Activated naive CD4-positive, alpha-beta T cell (primary cell): ENCODE measurements around the gene RAPGEF5.

Experiments
- DNase-seq, 4 experiments: peaks; one replicate each; lab custom pipeline; 2025; lab: John Stamatoyannopoulos, UW

The RAPGEF5 gene

GRCh38 chr7:22348379-22348778 lies 8.6 kb downstream of the RAPGEF5 start:
- no peak for DNase-seq

DNA sequence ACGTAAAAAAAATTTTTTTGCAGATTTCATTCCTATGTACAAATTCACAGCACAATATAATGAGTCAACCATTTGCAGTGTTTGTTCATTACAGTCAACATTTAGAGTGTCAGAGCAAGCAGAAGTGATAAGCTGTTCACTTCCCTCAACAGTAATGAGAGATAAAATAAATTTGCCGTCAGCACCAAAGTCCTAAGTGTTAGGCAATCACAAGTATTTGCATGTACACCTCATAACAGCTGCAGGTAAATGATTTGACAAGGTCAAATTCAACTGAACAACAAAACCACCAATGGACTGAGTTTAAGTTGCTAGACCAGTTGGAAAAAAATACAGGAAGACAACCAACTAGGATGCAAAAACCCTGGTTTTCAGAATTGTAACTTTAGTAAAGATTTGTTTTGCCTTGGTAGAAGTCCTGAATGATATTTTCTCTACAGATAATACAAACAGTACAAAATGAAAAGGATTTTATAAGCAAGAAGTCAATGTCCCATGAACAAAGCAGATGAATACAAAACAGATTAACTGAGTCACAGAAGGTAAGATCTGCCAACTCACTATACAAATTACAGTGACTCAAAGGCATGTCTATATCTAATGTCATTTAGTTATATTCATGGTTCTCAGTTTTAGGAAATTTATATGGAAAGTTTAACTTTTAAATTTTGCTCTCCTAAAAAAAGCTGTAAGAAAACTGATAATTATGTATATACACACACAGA lies 10.4 kb downstream of the RAPGEF5 start:
- no peak for DNase-seq

DNA sequence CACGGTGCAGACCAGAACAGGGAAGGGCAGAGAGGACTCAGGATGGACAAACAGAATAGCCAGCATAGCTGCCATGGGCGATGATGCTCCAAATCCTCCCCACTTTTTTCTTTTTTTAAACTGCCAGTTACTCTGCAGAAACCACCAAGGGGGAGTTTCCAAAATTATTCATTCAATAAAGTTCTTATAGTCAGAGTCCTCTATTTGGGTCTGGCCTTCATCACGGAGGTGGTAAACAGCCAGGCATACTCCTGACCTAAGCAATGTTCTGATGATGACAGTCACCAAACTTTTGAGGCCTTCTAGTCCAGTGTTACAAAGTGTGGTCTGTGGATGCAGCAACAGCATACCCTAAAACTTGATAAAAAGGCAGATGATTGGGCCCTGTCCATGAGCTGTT lies 12.3 kb downstream of the RAPGEF5 start:
- DNase-seq = no peak

DNA sequence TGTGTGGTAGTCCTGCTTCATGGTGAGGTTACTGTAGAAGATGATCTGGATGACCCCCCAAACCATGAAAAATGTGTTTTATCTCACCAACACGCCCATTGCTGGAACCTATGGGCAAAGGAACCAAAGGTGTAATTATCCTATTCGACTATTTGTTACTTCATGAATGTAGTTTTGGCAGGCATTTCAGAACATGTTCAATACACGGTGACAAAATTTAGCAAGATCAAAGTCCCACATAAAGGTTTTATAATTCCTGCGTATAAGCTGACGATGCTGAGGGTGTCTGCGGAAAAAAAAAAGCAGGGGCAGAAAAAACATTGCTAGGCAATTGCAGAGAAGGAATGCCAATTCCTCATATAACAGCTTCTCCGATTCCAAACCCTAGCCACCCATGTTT lies 13.3 kb downstream of the RAPGEF5 start:
- no peak for DNase-seq

- DNase-seq = no peak
Observed at GRCh38 chr7:22343071-22343470, 13.9 kb downstream of the RAPGEF5 start.

- no peak for DNase-seq
Observed at GRCh38 chr7:22339725-22340390, 17.1 kb downstream of the RAPGEF5 start.

DNA sequence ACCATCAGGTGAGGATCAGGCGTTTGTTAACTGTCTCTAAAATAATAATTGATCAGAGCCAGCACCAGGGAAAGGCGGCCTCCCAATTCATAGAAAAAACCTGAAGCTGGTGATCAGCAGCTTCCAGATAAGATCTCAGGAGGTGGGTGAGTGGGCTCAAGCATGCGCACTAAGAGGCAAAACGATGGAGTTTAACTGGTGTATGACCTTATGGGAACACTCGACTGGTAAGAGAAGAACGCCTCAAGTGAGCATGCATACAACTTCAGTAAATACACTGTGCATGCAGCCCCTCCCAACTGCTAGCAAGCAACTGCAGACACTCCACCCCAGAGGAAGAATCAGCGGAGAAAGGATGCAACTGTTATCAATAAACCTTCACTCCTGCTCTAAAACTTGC lies 18.1 kb downstream of the RAPGEF5 start:
- DNase-seq = no peak

GRCh38 chr7:22338411-22338810 lies 18.5 kb downstream of the RAPGEF5 start:
- DNase-seq = no peak

DNA sequence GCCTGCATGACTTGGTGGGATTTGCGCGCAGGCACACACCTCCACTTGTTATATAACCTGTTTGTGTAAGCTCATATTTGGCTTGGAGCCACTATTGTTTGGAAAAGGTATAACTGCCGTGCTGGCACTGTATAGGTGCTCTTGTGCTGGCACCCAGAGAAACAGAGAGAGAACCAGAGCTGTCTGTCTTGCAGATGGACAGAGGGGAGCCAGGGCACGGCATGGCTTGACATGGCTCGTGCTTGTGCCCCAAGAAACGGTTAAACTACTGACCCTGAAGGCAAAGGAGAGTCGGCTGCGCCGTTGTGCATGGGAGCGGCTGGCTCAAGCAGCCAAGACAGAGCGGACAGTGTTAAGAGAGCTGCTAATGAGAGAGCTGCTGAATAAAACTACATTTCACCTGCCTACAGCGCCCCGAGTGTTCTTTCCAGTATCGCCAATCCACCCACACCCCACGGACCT lies 23.2 kb downstream of the RAPGEF5 start:
- DNase-seq = no peak

GRCh38 chr7:22332461-22332870 lies 24.5 kb downstream of the RAPGEF5 start:
- DNase-seq = no peak

DNA sequence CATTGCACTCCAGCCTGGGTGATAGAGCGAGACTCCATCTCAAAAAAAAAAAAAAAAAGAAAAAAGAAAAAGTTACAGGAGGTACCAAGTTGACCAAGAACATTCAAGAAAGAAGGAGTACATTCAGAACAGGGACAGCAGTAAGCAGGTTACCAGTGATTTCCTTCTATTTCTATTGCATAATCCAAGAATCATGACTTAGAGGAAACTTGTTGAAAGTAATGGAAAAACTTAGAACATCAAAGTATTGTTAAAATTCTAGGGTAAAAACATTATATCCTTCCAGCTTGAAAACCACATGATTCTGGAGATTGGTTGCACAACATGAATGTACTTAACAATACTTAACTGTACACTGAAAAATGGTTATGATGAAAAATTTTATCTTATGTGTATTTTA lies 25.2 kb downstream of the RAPGEF5 start:
- DNase-seq = no peak

GRCh38 chr7:22330903-22331302 lies 26.1 kb downstream of the RAPGEF5 start:
- no peak for DNase-seq

- DNase-seq = no peak
Observed at GRCh38 chr7:22329816-22330524, 27.0 kb downstream of the RAPGEF5 start.

GRCh38 chr7:22326181-22326580 lies 30.8 kb downstream of the RAPGEF5 start:
- no peak for DNase-seq

DNA sequence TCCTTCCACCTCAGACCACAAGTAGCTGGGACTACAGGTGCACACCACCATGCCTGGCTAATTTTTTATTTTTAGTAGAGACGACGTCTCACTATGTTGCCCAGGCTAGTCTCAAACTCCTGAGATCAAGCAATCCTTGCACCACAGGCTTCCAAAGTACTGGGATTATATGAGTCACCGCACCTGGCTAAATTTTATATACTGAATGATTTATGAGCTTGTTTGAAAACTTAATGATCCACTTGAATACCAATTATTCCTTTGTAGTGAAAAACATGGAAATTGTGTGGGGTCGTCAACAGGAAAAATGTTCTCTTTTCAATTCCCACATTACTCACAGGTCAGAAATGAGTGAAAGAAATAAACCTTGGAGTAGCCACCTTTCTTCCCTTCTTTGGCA lies 31.3 kb downstream of the RAPGEF5 start:
- no peak for DNase-seq

GRCh38 chr7:22323714-22324113 lies 33.2 kb downstream of the RAPGEF5 start:
- DNase-seq = no peak

DNA sequence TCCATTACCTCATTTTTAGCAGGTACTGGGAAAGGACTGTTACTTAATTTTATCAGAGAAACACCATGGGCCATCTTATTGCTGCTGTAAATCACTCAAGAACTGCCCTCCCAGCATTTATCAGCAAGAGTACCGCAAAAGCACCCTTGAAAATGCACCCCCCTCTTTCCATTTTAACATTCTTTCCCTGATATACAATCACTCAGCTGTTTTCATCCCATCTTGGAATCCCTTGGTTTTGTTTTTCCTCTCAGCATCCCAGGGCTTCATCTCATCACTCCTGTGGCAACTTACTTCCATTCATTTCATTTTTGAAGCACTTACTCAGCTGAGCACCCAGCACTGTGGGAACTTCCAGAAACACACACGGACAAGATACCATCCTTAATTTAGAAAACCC lies 36.5 kb downstream of the RAPGEF5 start:
- no peak for DNase-seq

GRCh38 chr7:22319424-22320403 lies 37.2 kb downstream of the RAPGEF5 start:
- DNase-seq = no peak

DNA sequence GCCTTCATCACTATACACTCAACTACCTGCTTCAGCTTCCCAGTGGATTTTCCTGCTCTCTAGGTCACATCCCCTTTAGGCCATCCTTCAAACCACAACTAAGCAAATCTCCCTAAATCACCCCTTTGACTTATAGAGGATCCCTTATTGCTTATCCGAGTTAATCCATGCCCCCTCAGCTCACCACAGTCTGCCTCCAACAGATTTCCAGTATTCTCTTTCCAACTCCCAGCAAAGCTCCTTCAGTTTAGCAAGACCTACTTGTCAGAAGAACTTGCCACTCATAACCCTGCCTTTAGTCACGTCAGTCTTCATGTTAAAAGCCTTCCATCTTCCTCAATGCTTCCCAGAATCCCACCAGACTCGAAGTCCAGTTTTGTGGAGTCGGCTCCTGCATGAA lies 38.6 kb downstream of the RAPGEF5 start:
- DNase-seq = no peak

DNA sequence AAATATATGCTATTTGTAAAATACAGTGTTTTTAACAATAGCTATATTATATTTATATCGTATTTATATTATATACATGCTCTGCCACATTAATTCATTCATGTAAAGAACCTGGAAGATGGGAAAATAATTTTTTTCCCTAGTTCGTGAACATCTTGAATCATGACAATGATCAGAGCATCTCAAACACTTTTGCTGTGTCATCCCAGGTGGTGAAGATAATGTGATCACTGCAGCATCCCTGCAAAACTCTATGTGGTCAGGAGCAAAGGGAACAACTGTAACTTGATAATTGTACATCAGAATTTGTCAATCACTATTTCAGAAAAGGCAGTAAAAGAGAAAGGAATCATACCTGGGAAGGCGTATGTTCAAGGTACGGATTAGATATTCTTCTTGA lies 39.3 kb downstream of the RAPGEF5 start:
- DNase-seq = no peak

DNA sequence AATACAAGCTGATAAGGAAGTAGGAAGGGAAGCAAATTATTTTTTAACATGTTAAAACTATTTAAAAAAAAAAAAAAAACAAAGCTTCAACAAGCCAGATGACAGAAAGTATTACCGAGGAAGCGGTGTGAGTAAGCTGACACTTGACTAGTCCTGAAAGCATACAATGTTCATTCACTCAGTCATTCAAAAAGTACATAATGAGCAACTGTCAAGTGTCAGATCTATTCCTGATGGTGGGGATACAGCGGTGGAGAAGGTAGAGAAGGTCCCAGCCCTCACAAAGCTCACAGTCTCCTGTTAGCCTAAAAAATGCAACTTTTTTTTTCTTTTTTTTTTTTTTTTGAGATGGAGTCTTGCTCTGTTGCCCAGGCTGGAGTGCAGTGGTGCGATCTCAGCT lies 40.0 kb downstream of the RAPGEF5 start:
- DNase-seq = no peak

DNA sequence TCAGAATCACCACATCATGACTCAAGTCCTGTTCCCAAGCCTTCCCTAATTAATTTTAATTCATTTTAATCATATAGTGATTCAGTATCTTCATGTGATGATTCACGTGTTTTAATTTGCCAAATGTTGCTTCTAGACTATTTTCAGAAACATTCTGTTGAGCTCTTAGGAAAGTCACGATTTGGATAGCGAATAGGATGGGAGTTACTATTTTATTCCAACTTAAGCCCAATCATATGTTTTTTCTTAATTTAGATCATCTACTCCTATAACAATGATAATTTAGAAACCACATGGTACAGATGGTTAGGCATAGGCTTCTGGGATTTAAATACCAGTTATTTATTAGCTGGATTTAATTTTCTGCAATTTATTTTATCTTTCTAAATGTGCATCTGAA lies 49.1 kb downstream of the RAPGEF5 start:
- no peak for DNase-seq
